ENCODE results near the gene NBEA. TPM values are rescaled to one million over a fixed set of nuclear protein-coding genes. Genes with fewer than 3 reads are reported as not detected.

NBEA gene
- total RNA-seq, 4 donors from 2014 or later = 1.4 to 14.9 (median 4.1) TPM

GRCh38 chr13:35499196-35499662, 557.2 kb downstream of the NBEA start:
- no peaks in the 10 kb centered on the region for H3K9me3 ChIP-seq
- H3K4me1 ChIP-seq = no peaks in the 10 kb centered on the region
- no peak for TF ChIP-seq POLR2A (IDR thresholded peaks at IDR 0.05)
- TF ChIP-seq CTCF (IDR thresholded peaks at IDR 0.05) = no peak
- no peak for DNase-seq
- H3K27me3 ChIP-seq = no peaks in the 10 kb centered on the region
- no peak overlapping the region for H3K27ac ChIP-seq
- H3K4me3 ChIP-seq = no peak overlapping the region
- H3K36me3 ChIP-seq = no peaks in the 10 kb centered on the region

GRCh38 chr13:35499676-35500075, 557.6 kb downstream of the NBEA start:
- H3K4me3 ChIP-seq = no peak overlapping the region
- H3K27ac ChIP-seq = no peak overlapping the region
- no peaks in the 10 kb centered on the region for H3K36me3 ChIP-seq
- no peaks in the 10 kb centered on the region for H3K4me1 ChIP-seq
- no peak for DNase-seq
- no peaks in the 10 kb centered on the region for H3K27me3 ChIP-seq
- no peaks in the 10 kb centered on the region for H3K9me3 ChIP-seq
- no peak for TF ChIP-seq POLR2A (IDR thresholded peaks at IDR 0.05)
- no peak for TF ChIP-seq CTCF (IDR thresholded peaks at IDR 0.05)

DNA sequence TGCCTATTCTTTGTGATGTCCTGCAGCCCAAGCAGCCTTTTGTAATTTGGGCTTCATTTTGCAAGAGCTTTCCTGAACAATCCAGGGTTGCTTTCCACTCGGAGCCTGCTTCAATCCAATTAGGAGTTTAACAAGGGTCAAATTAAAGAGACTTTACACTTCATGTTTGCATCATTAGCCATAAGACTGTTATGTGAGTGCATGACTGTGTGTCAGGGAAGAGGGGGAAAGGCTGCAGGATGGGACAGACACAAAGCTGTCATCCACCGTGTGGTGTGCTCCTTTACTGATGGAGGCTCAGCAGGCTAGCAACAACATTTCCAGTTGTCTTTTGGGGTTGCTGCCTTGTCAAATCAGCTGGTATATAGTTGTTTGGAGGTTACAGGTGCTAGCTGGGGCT, 558.1 kb downstream of the NBEA start:
- Histone ChIP-seq H3K9me3 (no peaks in the 10 kb centered on the region), H3K36me3 (no peaks in the 10 kb centered on the region), H3K27me3 (no peaks in the 10 kb centered on the region), H3K4me3 (no peak overlapping the region), H3K4me1 (no peaks in the 10 kb centered on the region), H3K27ac (no peak overlapping the region)
- TF ChIP-seq CTCF (IDR thresholded peaks at IDR 0.05) = no peak
- TF ChIP-seq POLR2A (IDR thresholded peaks at IDR 0.05) = no peak
- DNase-seq = no peak

- Histone ChIP-seq H3K27me3 (no peaks in the 10 kb centered on the region), H3K4me1 (no peaks in the 10 kb centered on the region), H3K36me3 (no peaks in the 10 kb centered on the region), H3K9me3 (no peaks in the 10 kb centered on the region), H3K27ac (no peak overlapping the region), H3K4me3 (no peak overlapping the region)
- TF ChIP-seq CTCF (IDR thresholded peaks at IDR 0.05) = no peak
- no peak for TF ChIP-seq POLR2A (IDR thresholded peaks at IDR 0.05)
- DNase-seq = no peak
Observed at GRCh38 chr13:35501661-35502235, 559.7 kb downstream of the NBEA start.

GRCh38 chr13:35502456-35502855, 560.4 kb downstream of the NBEA start:
- no peaks in the 10 kb centered on the region for H3K4me1 ChIP-seq
- no peaks in the 10 kb centered on the region for H3K9me3 ChIP-seq
- H3K4me3 ChIP-seq = no peak overlapping the region
- DNase-seq = no peak
- H3K27me3 ChIP-seq = no peaks in the 10 kb centered on the region
- H3K36me3 ChIP-seq = no peaks in the 10 kb centered on the region
- no peak overlapping the region for H3K27ac ChIP-seq
- TF ChIP-seq CTCF (IDR thresholded peaks at IDR 0.05) (no peak), POLR2A (IDR thresholded peaks at IDR 0.05) (no peak)
